Measurements from ENCODE around the gene SPHK1. TPM values are rescaled to one million over a fixed set of nuclear protein-coding genes. Genes with fewer than 3 reads are reported as not detected.
A peak's percentile ranks its signal among the peaks of the same experiment; 100 is the strongest.

SPHK1 gene
- total RNA-seq, 6 donors from 2014 or later, result 5.5 to 16.6 (median 9.5) TPM

- H3K27ac ChIP-seq, result no peak overlapping the region
- no peaks in the 10 kb centered on the region for H3K36me3 ChIP-seq
- H3K27me3 ChIP-seq, result no peaks in the 10 kb centered on the region
- ATAC-seq (ENCODE audit: low FRiP score in 2 of 2), result no peak
- TF ChIP-seq EP300 (IDR thresholded peaks at IDR 0.05), result no peak
- TF ChIP-seq, protein P1, sequence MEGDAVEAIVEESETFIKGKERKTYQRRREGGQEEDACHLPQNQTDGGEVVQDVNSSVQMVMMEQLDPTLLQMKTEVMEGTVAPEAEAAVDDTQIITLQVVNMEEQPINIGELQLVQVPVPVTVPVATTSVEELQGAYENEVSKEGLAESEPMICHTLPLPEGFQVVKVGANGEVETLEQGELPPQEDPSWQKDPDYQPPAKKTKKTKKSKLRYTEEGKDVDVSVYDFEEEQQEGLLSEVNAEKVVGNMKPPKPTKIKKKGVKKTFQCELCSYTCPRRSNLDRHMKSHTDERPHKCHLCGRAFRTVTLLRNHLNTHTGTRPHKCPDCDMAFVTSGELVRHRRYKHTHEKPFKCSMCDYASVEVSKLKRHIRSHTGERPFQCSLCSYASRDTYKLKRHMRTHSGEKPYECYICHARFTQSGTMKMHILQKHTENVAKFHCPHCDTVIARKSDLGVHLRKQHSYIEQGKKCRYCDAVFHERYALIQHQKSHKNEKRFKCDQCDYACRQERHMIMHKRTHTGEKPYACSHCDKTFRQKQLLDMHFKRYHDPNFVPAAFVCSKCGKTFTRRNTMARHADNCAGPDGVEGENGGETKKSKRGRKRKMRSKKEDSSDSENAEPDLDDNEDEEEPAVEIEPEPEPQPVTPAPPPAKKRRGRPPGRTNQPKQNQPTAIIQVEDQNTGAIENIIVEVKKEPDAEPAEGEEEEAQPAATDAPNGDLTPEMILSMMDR (IDR thresholded peaks at IDR 0.05), result no peak
- TF ChIP-seq POLR2A (IDR thresholded peaks at IDR 0.05), result no peak
- no peak for TF ChIP-seq POLR2AphosphoS5 (IDR thresholded peaks at IDR 0.05)
- H3K4me3 ChIP-seq, result no peak overlapping the region
- H3K4me1 ChIP-seq, result peaks cover 18 to 52% (median 31%) of the 10 kb centered on the region in 4 donors
- no peak for DNase-seq
- 90 to 93% methylated on average over 21 of the region's 21 CpGs for WGBS, 2 donors
- H3K9me3 ChIP-seq, result no peaks in the 10 kb centered on the region
Measured at GRCh38 chr17:76379646-76380376, 4.6 kb upstream of the SPHK1 start.

- H3K4me1 ChIP-seq, result peaks cover 26 to 64% (median 45%) of the 10 kb centered on the region in 4 donors
- ATAC-seq (ENCODE audit: low FRiP score in 2 of 2), result no peak
- peak overlapping the region in 3 of 4 donors; percentile 6 to 91 (median 91) for H3K27ac ChIP-seq
- no peaks in the 10 kb centered on the region for H3K9me3 ChIP-seq
- H3K36me3 ChIP-seq, result peaks cover 0 to 5% (median 0%) of the 10 kb centered on the region in 4 donors
- peak overlapping the region in 3 of 4 donors; percentile 64 to 69 (median 67) for H3K4me3 ChIP-seq
- DNase-seq, result peak in 1 of 2 donors; percentile 51
- no peaks in the 10 kb centered on the region for H3K27me3 ChIP-seq
- 37 to 66% methylated on average over 7 to 19 of the region's 19 CpGs for WGBS, 2 donors
- TF ChIP-seq POLR2A (IDR thresholded peaks at IDR 0.05) (no peak), EP300 (IDR thresholded peaks at IDR 0.05) (no peak), POLR2AphosphoS5 (IDR thresholded peaks at IDR 0.05) (no peak)
- TF ChIP-seq, protein P1 (IDR thresholded peaks at IDR 0.05), result no peak
Measured at GRCh38 chr17:76381633-76382350, 2.6 kb upstream of the SPHK1 start.

DNA sequence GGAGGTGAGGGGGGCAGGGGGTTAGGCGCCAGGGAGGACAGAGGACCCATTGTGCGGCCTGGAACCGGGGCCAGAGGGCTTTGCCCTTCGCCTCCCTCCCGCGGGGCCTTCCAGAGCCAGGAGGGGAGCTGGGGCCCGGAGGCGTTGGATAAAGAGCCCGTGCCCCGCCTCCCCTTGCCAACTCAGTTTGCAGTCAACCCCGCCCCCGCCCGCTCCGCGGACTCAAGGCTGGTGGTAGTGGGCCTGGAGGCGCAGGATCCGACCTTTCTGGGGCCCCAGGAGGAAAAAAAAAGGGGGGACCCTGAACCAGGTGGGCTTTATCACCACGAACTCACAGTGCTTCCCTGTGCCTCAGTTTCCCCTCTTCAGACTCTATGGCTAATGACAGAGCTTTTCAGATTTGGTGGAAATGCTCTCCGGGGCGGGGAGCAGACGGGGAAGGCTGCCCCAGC, 2.0 kb upstream of the SPHK1 start:
- Histone ChIP-seq H3K9me3 (no peaks in the 10 kb centered on the region), H3K27me3 (no peaks in the 10 kb centered on the region), H3K4me3 (peak overlapping the region; percentile 61 to 69 (median 66)), H3K36me3 (peaks cover 0 to 9% (median 0%) of the 10 kb centered on the region in 4 donors), H3K27ac (peak overlapping the region; percentile 82 to 91 (median 88)), H3K4me1 (peaks cover 26 to 66% (median 44%) of the 10 kb centered on the region in 4 donors)
- 6 to 13% methylated on average over 10 to 21 of the region's 21 CpGs for WGBS, 2 donors
- peak in 1 of 2 donors; percentile 86 for DNase-seq
- TF ChIP-seq POLR2A (IDR thresholded peaks at IDR 0.05), result no peak
- TF ChIP-seq EP300 (IDR thresholded peaks at IDR 0.05), result no peak
- no peak for TF ChIP-seq POLR2AphosphoS5 (IDR thresholded peaks at IDR 0.05)
- TF ChIP-seq, protein P1 (IDR thresholded peaks at IDR 0.05), result no peak
- no peak for ATAC-seq (ENCODE audit: low FRiP score in 2 of 2)

DNA sequence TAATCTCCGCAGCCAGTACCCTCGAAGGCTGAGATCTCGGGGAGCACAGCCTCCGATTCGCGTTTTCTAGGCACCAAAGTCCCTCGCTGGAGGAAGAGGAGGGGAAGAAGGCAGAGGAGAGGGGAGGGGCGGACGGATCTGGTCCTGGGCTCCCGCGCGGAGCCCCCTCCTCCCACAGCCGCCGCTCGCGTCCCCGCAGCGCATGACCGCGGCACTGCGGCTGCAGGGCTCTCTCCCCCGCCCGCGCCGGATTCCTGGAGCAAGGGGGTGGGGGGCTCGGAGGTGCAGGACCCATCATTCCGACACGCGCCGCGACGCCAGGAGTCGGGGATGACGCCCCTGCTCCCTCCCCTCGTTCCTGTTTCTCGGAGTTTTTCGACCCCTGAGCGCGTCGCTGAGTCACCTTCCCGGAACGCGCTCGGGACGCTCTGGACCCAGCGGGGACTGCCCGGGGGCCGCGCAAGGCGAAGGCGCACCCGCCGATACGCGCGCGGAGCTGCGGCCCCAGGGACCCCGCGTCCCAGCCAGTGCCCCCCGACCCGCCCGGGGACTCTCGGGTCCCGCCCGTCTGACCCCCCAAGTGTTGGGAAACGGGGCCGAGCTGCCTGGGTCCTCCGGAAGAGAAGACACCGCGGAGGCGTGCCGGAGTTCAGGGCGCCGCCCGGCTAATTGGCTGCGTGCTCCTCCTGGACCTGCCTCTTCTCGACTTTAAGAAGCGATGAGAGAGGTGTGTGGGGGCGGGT, 1.4 kb upstream of the SPHK1 start:
- 0 to 1% methylated on average over 3 to 24 of the region's 80 CpGs for WGBS, 2 donors
- peaks cover 26 to 66% (median 44%) of the 10 kb centered on the region in 4 donors for H3K4me1 ChIP-seq

More for the DNA sequence above, 1.4 kb upstream of the SPHK1 start:
- Histone ChIP-seq H3K36me3 (peaks cover 0 to 9% (median 0%) of the 10 kb centered on the region in 4 donors), H3K4me3 (peak overlapping the region; percentile 61 to 69 (median 66)), H3K9me3 (no peaks in the 10 kb centered on the region), H3K27ac (peak overlapping the region; percentile 82 to 91 (median 88)), H3K27me3 (no peaks in the 10 kb centered on the region)
- TF ChIP-seq POLR2A (IDR thresholded peaks at IDR 0.05) (peak in 1 of 4 donors; percentile 28), POLR2AphosphoS5 (IDR thresholded peaks at IDR 0.05) (peak; percentile 10 to 78), EP300 (IDR thresholded peaks at IDR 0.05) (no peak)
- TF ChIP-seq, protein P1 (IDR thresholded peaks at IDR 0.05), result no peak
- ATAC-seq (ENCODE audit: low FRiP score in 2 of 2), result peak; percentile 8 to 54
- peak; percentile 38 to 90 for DNase-seq
